AG04450 (cell line): ENCODE results near the gene NLRP3. TPM values are rescaled to one million over a fixed set of nuclear protein-coding genes. Genes with fewer than 3 reads are reported as not detected.

Source experiments
- CTCF ChIA-PET: fragments of 300-600, 350-600 bp; formaldehyde crosslinking; extraction: SDS; loops from one replicate; lab custom pipeline; 2022; ENCODE audit warnings: antibody characterized with exemption, inconsistent platforms; lab: Charles Lee
- POLR2A ChIA-PET: fragments of 350-600 bp; formaldehyde crosslinking; extraction: SDS; loops from one replicate; lab custom pipeline; 2021; ENCODE audit warnings: antibody characterized with exemption, inconsistent platforms; lab: Yijun Ruan, JAX
- DNase-seq: peaks from one replicate; pipeline ENCODE4 v3.0.0-alpha.2; 2011; ENCODE audit warnings: low read depth, low spot score
- H3K27ac ChIP-seq: one replicate; pipeline ENCODE4 v1.5.1; 2012; ENCODE audit warnings: low read depth, low read length, control low read depth
- H3K27me3 ChIP-seq: one replicate; pipeline ENCODE4 v1.6.0; 2012; ENCODE audit warnings: low read length; ENCODE audit not compliant: control insufficient read depth, insufficient read depth
- H3K4me3 ChIP-seq: 2 replicates; pipeline ENCODE4 v1.5.1; 2011; ENCODE audit warnings: mild to moderate bottlenecking, low read depth, low read length, control low read depth
- H3K9me3 ChIP-seq: 2 replicates; pipeline ENCODE4 v1.5.1; 2012; ENCODE audit warnings: low read length; ENCODE audit not compliant: control insufficient read depth, insufficient read depth
- polyA plus RNA-seq: library from polyadenylated mRNA; depleted of rRNA; stranded (reverse); fragments of >200 nt; gene quantifications from 2 replicates; pipeline ENCODE4 v1.2.3, GENCODE V29; 2011
- TF ChIP-seq, protein P1 (sequence below): IDR thresholded peaks from 2 replicates; pipeline ENCODE4 v1.5.1; 2011; ENCODE audit warnings: low read depth, low read length, control low read depth, inconsistent platforms

NLRP3 gene
- polyA plus RNA-seq, 1 experiment, result 0.06 TPM

DNA sequence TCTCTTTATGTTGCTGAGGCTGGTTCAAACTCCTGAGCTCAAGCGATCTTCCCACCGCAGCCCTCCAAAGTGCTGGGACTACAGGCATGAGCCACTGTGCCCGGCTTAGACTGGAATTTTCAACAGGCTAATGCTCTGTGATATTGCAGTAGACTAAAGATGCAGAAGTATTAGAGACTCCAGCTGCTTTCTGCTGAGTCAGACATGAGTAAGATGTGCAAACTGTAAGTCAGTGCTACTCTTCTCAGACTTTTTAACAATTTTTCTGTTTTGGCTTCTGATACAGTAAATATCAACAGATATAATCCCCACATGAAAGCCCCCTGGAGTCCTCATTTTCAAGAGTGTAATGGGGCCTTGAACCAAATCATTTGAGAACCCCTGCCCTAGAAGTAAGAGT lies 29.3 kb upstream of the NLRP3 start:
- TF ChIP-seq, protein P1, sequence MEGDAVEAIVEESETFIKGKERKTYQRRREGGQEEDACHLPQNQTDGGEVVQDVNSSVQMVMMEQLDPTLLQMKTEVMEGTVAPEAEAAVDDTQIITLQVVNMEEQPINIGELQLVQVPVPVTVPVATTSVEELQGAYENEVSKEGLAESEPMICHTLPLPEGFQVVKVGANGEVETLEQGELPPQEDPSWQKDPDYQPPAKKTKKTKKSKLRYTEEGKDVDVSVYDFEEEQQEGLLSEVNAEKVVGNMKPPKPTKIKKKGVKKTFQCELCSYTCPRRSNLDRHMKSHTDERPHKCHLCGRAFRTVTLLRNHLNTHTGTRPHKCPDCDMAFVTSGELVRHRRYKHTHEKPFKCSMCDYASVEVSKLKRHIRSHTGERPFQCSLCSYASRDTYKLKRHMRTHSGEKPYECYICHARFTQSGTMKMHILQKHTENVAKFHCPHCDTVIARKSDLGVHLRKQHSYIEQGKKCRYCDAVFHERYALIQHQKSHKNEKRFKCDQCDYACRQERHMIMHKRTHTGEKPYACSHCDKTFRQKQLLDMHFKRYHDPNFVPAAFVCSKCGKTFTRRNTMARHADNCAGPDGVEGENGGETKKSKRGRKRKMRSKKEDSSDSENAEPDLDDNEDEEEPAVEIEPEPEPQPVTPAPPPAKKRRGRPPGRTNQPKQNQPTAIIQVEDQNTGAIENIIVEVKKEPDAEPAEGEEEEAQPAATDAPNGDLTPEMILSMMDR, result no peak
- Histone ChIP-seq H3K27ac (no peak overlapping the region), H3K27me3 (no peaks in the 10 kb centered on the region), H3K4me3 (no peak overlapping the region), H3K9me3 (peaks cover 5% of the 10 kb centered on the region; the same call in 1 of the 2 replicates)
- DNase-seq, result peak; percentile 36
- ChIA-PET POLR2A (no interaction called here), CTCF (interaction anchor here (1.3 to 11.1 kb wide), 2 partner anchors 13 kb away, joined by 3 to 117 read pairs; no protein-coding TSS in a partner anchor)

DNA sequence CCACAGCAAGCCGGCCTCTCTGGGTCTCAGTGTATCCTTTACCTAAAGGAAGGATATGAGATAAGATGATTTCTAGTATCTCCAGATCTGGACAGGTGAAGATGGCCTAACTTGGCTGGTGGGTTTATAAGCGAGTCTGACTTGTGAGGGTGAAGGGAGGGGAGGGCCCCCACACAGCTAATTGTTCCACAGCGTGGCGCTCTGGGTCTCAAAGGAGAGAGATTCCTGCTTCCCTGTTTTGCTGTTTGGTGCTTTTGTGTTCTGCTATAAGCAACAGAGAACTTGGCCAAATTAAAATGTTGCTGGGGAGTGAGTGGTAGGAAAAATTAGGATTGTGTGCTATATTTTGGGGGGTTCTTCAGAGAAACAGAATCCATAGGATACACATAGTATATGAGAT lies 28.9 kb upstream of the NLRP3 start:
- Histone ChIP-seq H3K9me3 (peaks cover 5% of the 10 kb centered on the region; the same call in 1 of the 2 replicates), H3K27me3 (no peaks in the 10 kb centered on the region), H3K27ac (no peak overlapping the region), H3K4me3 (no peak overlapping the region)
- no peak for DNase-seq
- TF ChIP-seq, protein P1, result no peak
- ChIA-PET CTCF (interaction anchor here (1.3 to 11.1 kb wide), 2 partner anchors 12 to 13 kb away, joined by 3 to 117 read pairs; no protein-coding TSS in a partner anchor), POLR2A (no interaction called here)

DNA sequence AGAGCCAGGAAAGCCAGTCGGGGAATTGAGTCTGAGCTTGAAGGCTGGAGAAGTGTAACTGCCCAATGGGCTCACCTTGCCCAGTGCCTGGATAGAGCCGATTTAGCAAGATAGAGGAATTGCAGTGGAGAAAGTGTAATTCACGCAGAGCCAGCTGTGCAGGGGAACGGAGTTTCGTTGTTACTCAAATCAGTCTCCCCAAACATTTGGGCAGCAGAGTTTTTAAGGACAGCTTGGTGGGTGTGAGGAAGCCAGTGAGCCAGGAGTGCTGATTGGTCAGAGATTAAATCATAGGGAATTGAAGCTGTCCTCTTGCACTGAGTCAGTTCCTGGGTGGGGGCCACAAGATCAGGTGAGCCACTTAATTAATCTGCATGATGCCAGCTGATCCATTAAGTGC lies 28.4 kb upstream of the NLRP3 start:
- Histone ChIP-seq H3K9me3 (peaks cover 5% of the 10 kb centered on the region; the same call in 1 of the 2 replicates), H3K27ac (no peak overlapping the region), H3K4me3 (no peak overlapping the region), H3K27me3 (no peaks in the 10 kb centered on the region)
- TF ChIP-seq, protein P1, result no peak
- ChIA-PET POLR2A (no interaction called here), CTCF (interaction anchor here (1.3 to 11.1 kb wide), 2 partner anchors 12 to 14 kb away, joined by 3 to 117 read pairs; no protein-coding TSS in a partner anchor)
- DNase-seq, result no peak

DNA sequence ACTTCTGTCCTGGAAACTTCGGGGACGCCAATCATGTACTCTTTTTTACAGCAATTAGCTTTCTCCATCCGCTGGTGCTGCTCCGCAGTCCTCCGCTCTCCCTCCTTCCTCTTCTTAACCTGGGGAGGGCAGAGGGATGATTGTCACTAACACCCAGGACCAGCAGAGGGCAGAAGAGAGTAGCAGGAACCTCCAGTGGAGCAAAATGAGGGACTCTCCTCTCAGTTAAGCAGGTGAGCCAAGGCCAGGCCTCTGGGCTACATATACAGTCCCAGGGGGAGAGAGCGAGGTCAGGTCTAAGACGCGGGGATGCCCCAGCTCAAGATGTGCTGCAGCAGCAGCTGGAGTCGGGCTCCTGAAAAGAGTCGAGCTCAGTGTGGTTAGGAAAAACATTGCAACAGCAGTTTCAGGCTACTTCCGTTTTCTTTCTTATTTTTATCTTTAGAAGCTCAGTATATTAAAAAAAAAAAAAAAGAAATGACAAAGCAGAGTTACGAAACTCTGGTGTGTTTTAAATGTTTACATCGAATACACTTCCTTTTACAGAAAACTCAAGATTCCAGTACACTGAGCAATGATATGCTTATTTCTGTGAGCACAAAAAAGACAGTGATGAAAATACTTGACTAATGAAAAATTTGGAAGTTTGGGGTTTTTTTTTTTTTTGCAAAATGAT lies 25.7 kb upstream of the NLRP3 start:
- peak; percentile 66 for DNase-seq
- no peaks in the 10 kb centered on the region for H3K9me3 ChIP-seq
- POLR2A ChIA-PET, result interaction anchor here (0.5 to 1.1 kb wide), 4 partner anchors 47 to 59 kb away, joined by 3 to 8 read pairs (median 6); no protein-coding TSS in a partner anchor
- CTCF ChIA-PET, result interaction anchor here (0.6 to 11.1 kb wide), 39 partner anchors 8 to 922 kb away, joined by 3 to 117 read pairs (median 4); partner anchors contain the start of genes ZNF496 and ZNF670
- peak overlapping the region; percentile 44 for H3K4me3 ChIP-seq
- no peaks in the 10 kb centered on the region for H3K27me3 ChIP-seq
- peak overlapping the region; percentile 80 for H3K27ac ChIP-seq
- TF ChIP-seq, protein P1, result peak; percentile 98

DNA sequence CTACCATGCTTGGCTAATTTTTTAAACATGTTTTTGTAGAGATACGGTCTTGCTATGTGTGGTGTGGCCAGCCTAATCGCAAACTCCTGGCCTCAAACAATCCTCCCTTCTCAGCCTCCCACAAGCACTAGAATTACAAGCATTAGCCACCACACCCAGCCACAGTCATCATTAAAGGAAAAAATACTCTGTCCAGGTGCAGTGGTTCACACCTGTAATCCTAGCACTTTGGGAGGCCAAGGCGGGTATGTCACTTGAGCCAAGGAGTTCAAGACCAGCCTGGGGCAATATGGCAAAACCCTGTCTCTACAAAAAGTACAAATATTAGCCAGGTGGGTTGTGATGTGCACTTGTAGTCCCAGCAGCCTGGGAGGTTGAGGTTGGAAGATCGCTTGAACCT lies 25.0 kb upstream of the NLRP3 start:
- peak overlapping the region; percentile 75 for H3K27ac ChIP-seq
- no peak for DNase-seq
- no peak overlapping the region for H3K4me3 ChIP-seq
- POLR2A ChIA-PET, result interaction anchor here (0.6 to 1.0 kb wide), 2 partner anchors 57 to 60 kb away, joined by 5 to 6 read pairs; no protein-coding TSS in a partner anchor
- no peaks in the 10 kb centered on the region for H3K9me3 ChIP-seq
- TF ChIP-seq, protein P1, result no peak
- no peaks in the 10 kb centered on the region for H3K27me3 ChIP-seq
- CTCF ChIA-PET, result interaction anchor here (0.6 to 11.1 kb wide), 26 partner anchors 8 to 921 kb away, joined by 3 to 117 read pairs (median 4); partner anchors contain the start of gene ZNF496
